Measurements from ENCODE around the gene SECTM1.
"Not testable (repeated sequence)": the region's sequence is repeated elsewhere in the genome, so short reads cannot be mapped to it uniquely, and the experiment has no call there.

Gene SECTM1

GRCh38 chr17:82333279-82334171 lies at the start of gene SECTM1:
Gene SECTM1 (minus strand): TSS chr17:82333766. CDS start chr17:82327240, 6,526 bp downstream.
- DNase-seq (ENCODE audit: low spot score): no peak

- DNase-seq (ENCODE audit: low spot score): no peak
Observed at GRCh38 chr17:82382933-82383255, 49.3 kb upstream of the SECTM1 start.

- DNase-seq (ENCODE audit: low spot score): not testable (repeated sequence)
Observed at GRCh38 chr17:82382220-82382932, 48.8 kb upstream of the SECTM1 start.

GRCh38 chr17:82381703-82382009 lies 48.1 kb upstream of the SECTM1 start:
- DNase-seq (ENCODE audit: low spot score): not testable (repeated sequence)

- no peak for DNase-seq (ENCODE audit: low spot score)
Observed at GRCh38 chr17:82380860-82381702, 47.5 kb upstream of the SECTM1 start.

GRCh38 chr17:82378741-82379021 lies 45.1 kb upstream of the SECTM1 start:
- no peak for DNase-seq (ENCODE audit: low spot score)

- DNase-seq (ENCODE audit: low spot score): no peak
Observed at GRCh38 chr17:82377924-82378740, 44.6 kb upstream of the SECTM1 start.

GRCh38 chr17:82377294-82377693 lies 43.7 kb upstream of the SECTM1 start:
- DNase-seq (ENCODE audit: low spot score): not testable (repeated sequence)

GRCh38 chr17:82376042-82376730 lies 42.6 kb upstream of the SECTM1 start:
- DNase-seq (ENCODE audit: low spot score): no peak

- DNase-seq (ENCODE audit: low spot score): no peak
Observed at GRCh38 chr17:82375359-82376041, 41.9 kb upstream of the SECTM1 start.

- DNase-seq (ENCODE audit: low spot score): no peak
Observed at GRCh38 chr17:82374626-82375331, 41.2 kb upstream of the SECTM1 start.

- no peak for DNase-seq (ENCODE audit: low spot score)
Observed at GRCh38 chr17:82373731-82374625, 40.4 kb upstream of the SECTM1 start.

- DNase-seq (ENCODE audit: low spot score): not testable (repeated sequence)
Observed at GRCh38 chr17:82373072-82373452, 39.5 kb upstream of the SECTM1 start.

- no peak for DNase-seq (ENCODE audit: low spot score)
Observed at GRCh38 chr17:82372249-82373071, 38.9 kb upstream of the SECTM1 start.

- DNase-seq (ENCODE audit: low spot score): no peak
Observed at GRCh38 chr17:82371333-82372248, 38.0 kb upstream of the SECTM1 start, which contains the start of gene UTS2R. Gene UTS2R (plus strand): TSS chr17:82371765. CDS start chr17:82374325, 2,560 bp downstream.

GRCh38 chr17:82370471-82371332 lies 37.1 kb upstream of the SECTM1 start:
- no peak for DNase-seq (ENCODE audit: low spot score)
